ENCODE results near the gene FOSL2.

FOSL2 gene

GRCh38 chr2:28375742-28376631, 16.7 kb upstream of the FOSL2 start:
- no peak for DNase-seq

- no peak for DNase-seq
Observed at GRCh38 chr2:28377195-28377816, 15.4 kb upstream of the FOSL2 start.

- DNase-seq, result no peak
Observed at GRCh38 chr2:28377984-28378678, 14.5 kb upstream of the FOSL2 start.

- no peak for DNase-seq
Observed at GRCh38 chr2:28378679-28379584, 13.7 kb upstream of the FOSL2 start.

- DNase-seq, result no peak
Observed at GRCh38 chr2:28380219-28380618, 12.4 kb upstream of the FOSL2 start.

GRCh38 chr2:28381225-28382180, 11.2 kb upstream of the FOSL2 start:
- DNase-seq, result no peak

- no peak for DNase-seq
Observed at GRCh38 chr2:28382755-28383154, 9.9 kb upstream of the FOSL2 start.

- DNase-seq, result no peak
Observed at GRCh38 chr2:28387082-28387960, 5.3 kb upstream of the FOSL2 start.

GRCh38 chr2:28389399-28390240, 3.0 kb upstream of the FOSL2 start:
- DNase-seq, result no peak

- peak; percentile 27 for DNase-seq
Observed at GRCh38 chr2:28390241-28390745, 2.4 kb upstream of the FOSL2 start.

- DNase-seq, result no peak
Observed at GRCh38 chr2:28390746-28391563, 1.7 kb upstream of the FOSL2 start.

GRCh38 chr2:28391564-28392296, 928 bp upstream of the FOSL2 start:
- peak; percentile 66 for DNase-seq

GRCh38 chr2:28393114-28393836, 617 bp downstream of the FOSL2 start:
- peak; percentile 42 for DNase-seq

GRCh38 chr2:28394331-28394877, 1.7 kb downstream of the FOSL2 start:
- DNase-seq, result peak; percentile 43

- DNase-seq, result no peak
Observed at GRCh38 chr2:28394997-28395333, 2.3 kb downstream of the FOSL2 start.

- DNase-seq, result no peak
Observed at GRCh38 chr2:28395334-28396061, 2.8 kb downstream of the FOSL2 start.

Measured in NCI-H510A (cell line).